ENCODE measurements around the gene GJD3.
A peak's percentile ranks its signal among the peaks of the same experiment; 100 is the strongest.
"Not testable (repeated sequence)": the region's sequence is repeated elsewhere in the genome, so short reads cannot be mapped to it uniquely, and the experiment has no call there.

Gene GJD3

DNA sequence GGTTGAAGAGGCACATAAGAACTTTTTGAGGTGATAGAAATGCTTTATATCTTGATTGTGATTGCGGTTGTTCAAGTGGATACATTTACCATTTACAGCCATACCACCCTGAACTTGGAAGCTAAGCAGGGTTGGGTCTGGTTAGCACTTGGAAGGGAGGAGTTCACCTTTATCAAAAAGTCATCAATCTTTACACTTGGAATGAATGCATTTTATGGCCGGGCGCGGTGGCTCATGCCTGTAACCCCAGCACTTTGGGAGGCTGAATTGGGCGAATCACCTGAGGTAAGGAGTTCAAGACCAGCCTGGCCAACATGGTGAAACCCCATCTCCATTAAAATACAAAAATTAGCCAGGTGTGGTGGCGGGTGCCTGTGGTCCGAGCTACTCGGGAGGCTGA lies 9.5 kb upstream of the GJD3 start:
- Histone ChIP-seq H3K36me3 (ENCODE audit: control insufficient read depth, insufficient read depth, low read length) (no peaks in the 10 kb centered on the region), H3K9ac (ENCODE audit: low read length) (no peak overlapping the region), H2AK5ac (ENCODE audit: low read length) (no peak overlapping the region), H3K4me2 (ENCODE audit: low read length) (no peak overlapping the region), H3K4ac (ENCODE audit: low read depth, low read length) (no peak overlapping the region), H3K23ac (ENCODE audit: low read length) (no peak overlapping the region), H2BK120ac (ENCODE audit: low read depth, low read length) (no peak overlapping the region), H3K27me3 (ENCODE audit: insufficient read depth, low read length, poor library complexity) (no peaks in the 10 kb centered on the region), H3K79me1 (ENCODE audit: low read length) (no peaks in the 10 kb centered on the region), H3K56ac (ENCODE audit: low read length) (no peak overlapping the region), H3K18ac (ENCODE audit: low read length) (no peak overlapping the region), H3K79me2 (ENCODE audit: control insufficient read depth, insufficient read depth, low read length) (no peaks in the 10 kb centered on the region), H3K27ac (ENCODE audit: low read depth, low read length) (no peak overlapping the region), H3K4me3 (ENCODE audit: low read length) (no peak overlapping the region), H4K8ac (ENCODE audit: low read depth, low read length) (no peak overlapping the region), H4K5ac (ENCODE audit: low read length) (no peak overlapping the region), H3K4me1 (ENCODE audit: control insufficient read depth, low read depth, low read length) (no peaks in the 10 kb centered on the region), H2BK15ac (replicated peaks; ENCODE audit: low read depth) (no peak overlapping the region), H2BK5ac (ENCODE audit: low read length) (no peak overlapping the region)
- DNase-seq, result no peak
- WGBS (ENCODE audit: extremely low coverage, insufficient coverage, low lambda C conversion rate), result no CpG with 5 or more reads among the region's 8 CpGs

DNA sequence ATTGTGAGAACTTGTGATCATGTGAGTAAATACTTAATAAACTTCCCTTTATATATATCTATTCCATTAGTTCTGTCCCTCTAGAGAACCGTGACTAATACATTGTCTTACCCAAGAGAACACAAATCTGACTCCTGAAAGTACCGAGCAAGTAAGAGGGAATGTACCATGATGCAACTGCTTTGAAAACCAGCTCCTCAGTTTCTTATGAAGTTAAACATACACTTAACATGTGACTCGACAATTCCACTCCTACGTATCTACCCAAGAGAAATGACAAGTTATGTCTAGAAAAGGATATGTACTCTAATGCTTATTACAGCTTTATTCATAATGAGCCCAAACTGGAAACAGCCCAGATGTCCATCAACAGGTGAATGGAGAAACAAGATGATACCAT lies 8.8 kb upstream of the GJD3 start:
- Histone ChIP-seq H2AK5ac (ENCODE audit: low read length) (no peak overlapping the region), H4K8ac (ENCODE audit: low read depth, low read length) (no peak overlapping the region), H3K27ac (ENCODE audit: low read depth, low read length) (no peak overlapping the region), H2BK5ac (ENCODE audit: low read length) (no peak overlapping the region), H3K23ac (ENCODE audit: low read length) (no peak overlapping the region), H3K79me2 (ENCODE audit: control insufficient read depth, insufficient read depth, low read length) (no peaks in the 10 kb centered on the region), H3K4me1 (ENCODE audit: control insufficient read depth, low read depth, low read length) (no peaks in the 10 kb centered on the region), H3K36me3 (ENCODE audit: control insufficient read depth, insufficient read depth, low read length) (no peaks in the 10 kb centered on the region), H3K56ac (ENCODE audit: low read length) (no peak overlapping the region), H3K79me1 (ENCODE audit: low read length) (no peaks in the 10 kb centered on the region), H3K18ac (ENCODE audit: low read length) (no peak overlapping the region), H4K5ac (ENCODE audit: low read length) (no peak overlapping the region), H3K9ac (ENCODE audit: low read length) (no peak overlapping the region), H2BK120ac (ENCODE audit: low read depth, low read length) (no peak overlapping the region), H3K4me2 (ENCODE audit: low read length) (no peak overlapping the region), H3K4ac (ENCODE audit: low read depth, low read length) (no peak overlapping the region), H2BK15ac (replicated peaks; ENCODE audit: low read depth) (no peak overlapping the region), H3K27me3 (ENCODE audit: insufficient read depth, low read length, poor library complexity) (no peaks in the 10 kb centered on the region), H3K4me3 (ENCODE audit: low read length) (no peak overlapping the region)
- WGBS (ENCODE audit: extremely low coverage, insufficient coverage, low lambda C conversion rate), result no CpG with 5 or more reads among the region's 4 CpGs
- no peak for DNase-seq

DNA sequence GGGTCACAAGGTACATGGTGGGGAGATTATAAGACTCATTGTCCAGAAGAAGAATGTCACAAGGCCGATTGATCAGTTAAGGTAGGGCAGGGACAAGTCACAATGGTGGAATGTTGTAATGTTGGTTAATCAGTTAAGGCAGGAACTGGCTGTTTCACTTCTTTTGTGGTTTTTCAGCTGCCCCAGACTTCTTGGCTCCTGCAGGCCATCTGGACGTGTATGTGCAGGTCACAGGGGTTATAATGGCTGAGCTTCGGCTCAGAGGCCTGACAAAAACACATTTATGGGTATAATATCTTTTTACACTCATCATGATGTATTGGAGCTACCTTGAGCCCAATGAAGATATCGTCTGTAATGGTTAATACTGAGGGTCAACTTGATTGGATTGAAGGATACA lies 8.1 kb upstream of the GJD3 start:
- H3K4me1 ChIP-seq (ENCODE audit: control insufficient read depth, low read depth, low read length); DNase-seq; H3K18ac ChIP-seq (ENCODE audit: low read length); H3K27ac ChIP-seq (ENCODE audit: low read depth, low read length); H3K4me3 ChIP-seq (ENCODE audit: low read length); H3K23ac ChIP-seq (ENCODE audit: low read length); H3K4ac ChIP-seq (ENCODE audit: low read depth, low read length); H3K27me3 ChIP-seq (ENCODE audit: insufficient read depth, low read length, poor library complexity); H4K5ac ChIP-seq (ENCODE audit: low read length); H3K56ac ChIP-seq (ENCODE audit: low read length); H2BK120ac ChIP-seq (ENCODE audit: low read depth, low read length); H2AK5ac ChIP-seq (ENCODE audit: low read length); H3K79me2 ChIP-seq (ENCODE audit: control insufficient read depth, insufficient read depth, low read length); H2BK5ac ChIP-seq (ENCODE audit: low read length); H3K4me2 ChIP-seq (ENCODE audit: low read length); H3K79me1 ChIP-seq (ENCODE audit: low read length); H3K9ac ChIP-seq (ENCODE audit: low read length); H2BK15ac ChIP-seq (replicated peaks; ENCODE audit: low read depth); H3K36me3 ChIP-seq (ENCODE audit: control insufficient read depth, insufficient read depth, low read length); H4K8ac ChIP-seq (ENCODE audit: low read depth, low read length): not testable (repeated sequence)
- no CpG with 5 or more reads among the region's 4 CpGs for WGBS (ENCODE audit: extremely low coverage, insufficient coverage, low lambda C conversion rate)

DNA sequence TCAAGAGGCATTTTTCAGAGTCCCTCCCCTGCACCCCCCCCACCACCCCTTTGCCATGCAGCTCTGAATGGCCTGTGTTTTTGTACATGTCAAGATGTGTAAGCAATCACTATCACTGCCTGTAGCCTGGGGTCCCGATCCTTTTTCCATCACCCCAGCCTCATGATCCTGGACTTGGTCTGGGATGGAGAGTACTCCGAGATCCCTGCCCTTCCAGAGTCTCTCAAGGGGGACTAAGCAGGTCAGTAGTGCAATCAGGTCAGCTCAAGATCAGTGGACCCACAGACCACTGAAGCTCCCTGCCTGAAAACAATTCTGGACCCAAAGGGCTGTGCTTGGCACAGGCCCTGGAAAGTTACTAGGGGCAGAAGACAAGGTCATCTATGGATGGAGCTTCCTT lies 7.5 kb upstream of the GJD3 start:
- Histone ChIP-seq H3K56ac (ENCODE audit: low read length) (no peak overlapping the region), H3K4me2 (ENCODE audit: low read length) (no peak overlapping the region), H3K36me3 (ENCODE audit: control insufficient read depth, insufficient read depth, low read length) (no peaks in the 10 kb centered on the region), H3K18ac (ENCODE audit: low read length) (no peak overlapping the region), H3K4ac (ENCODE audit: low read depth, low read length) (no peak overlapping the region), H4K5ac (ENCODE audit: low read length) (no peak overlapping the region), H2AK5ac (ENCODE audit: low read length) (no peak overlapping the region), H3K4me1 (ENCODE audit: control insufficient read depth, low read depth, low read length) (no peaks in the 10 kb centered on the region), H2BK120ac (ENCODE audit: low read depth, low read length) (no peak overlapping the region), H3K79me1 (ENCODE audit: low read length) (no peaks in the 10 kb centered on the region), H2BK5ac (ENCODE audit: low read length) (no peak overlapping the region), H3K27me3 (ENCODE audit: insufficient read depth, low read length, poor library complexity) (no peaks in the 10 kb centered on the region), H3K4me3 (ENCODE audit: low read length) (no peak overlapping the region), H4K8ac (ENCODE audit: low read depth, low read length) (no peak overlapping the region), H3K79me2 (ENCODE audit: control insufficient read depth, insufficient read depth, low read length) (no peaks in the 10 kb centered on the region), H3K9ac (ENCODE audit: low read length) (no peak overlapping the region), H2BK15ac (replicated peaks; ENCODE audit: low read depth) (no peak overlapping the region), H3K23ac (ENCODE audit: low read length) (no peak overlapping the region), H3K27ac (ENCODE audit: low read depth, low read length) (no peak overlapping the region)
- WGBS (ENCODE audit: extremely low coverage, insufficient coverage, low lambda C conversion rate), result no CpG with 5 or more reads among the region's 2 CpGs
- no peak for DNase-seq

DNA sequence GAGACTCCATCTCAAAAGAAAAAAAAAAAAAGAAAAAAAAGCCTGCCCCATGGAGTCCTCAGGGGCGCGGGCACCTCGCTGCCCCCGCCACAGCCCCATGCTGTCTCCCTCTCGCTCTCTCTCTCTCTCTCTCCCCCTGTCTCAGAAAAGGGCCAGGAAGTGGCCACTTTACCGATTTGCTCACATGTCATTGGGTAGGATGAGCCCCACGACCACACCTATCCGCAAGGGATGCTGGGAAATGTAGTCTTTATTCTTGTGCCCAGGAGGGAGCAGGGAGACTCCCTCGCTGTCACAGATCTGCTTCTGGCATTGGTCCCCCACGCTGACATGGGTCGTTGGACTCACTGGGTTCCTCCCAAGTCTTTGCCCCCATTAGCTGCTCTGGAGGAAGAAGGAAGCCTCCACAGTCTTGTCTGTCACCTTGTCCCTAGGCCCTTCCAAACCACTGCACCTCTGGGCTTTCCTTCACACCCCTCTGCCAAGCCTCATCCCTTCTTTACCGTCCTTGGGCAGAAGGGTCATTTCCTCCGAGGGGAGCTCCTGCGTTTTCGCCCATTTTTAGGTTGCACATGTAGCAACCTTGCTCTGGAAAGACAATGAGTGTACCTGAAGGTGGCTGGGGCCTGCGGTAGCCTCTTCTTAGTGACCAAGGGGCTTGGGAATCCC lies 6.9 kb upstream of the GJD3 start:
- no peak overlapping the region for H3K18ac ChIP-seq (ENCODE audit: low read length)
- no peak overlapping the region for H2BK15ac ChIP-seq (replicated peaks; ENCODE audit: low read depth)
- no peaks in the 10 kb centered on the region for H3K27me3 ChIP-seq (ENCODE audit: insufficient read depth, low read length, poor library complexity)
- H3K4me1 ChIP-seq (ENCODE audit: control insufficient read depth, low read depth, low read length), result no peaks in the 10 kb centered on the region
- no peak overlapping the region for H3K4me2 ChIP-seq (ENCODE audit: low read length)
- no peak overlapping the region for H4K5ac ChIP-seq (ENCODE audit: low read length)
- H3K79me1 ChIP-seq (ENCODE audit: low read length), result no peaks in the 10 kb centered on the region
- H3K4me3 ChIP-seq (ENCODE audit: low read length), result no peak overlapping the region
- no peak overlapping the region for H2BK5ac ChIP-seq (ENCODE audit: low read length)
- no peak overlapping the region for H2BK120ac ChIP-seq (ENCODE audit: low read depth, low read length)
- no peak overlapping the region for H3K56ac ChIP-seq (ENCODE audit: low read length)
- no peaks in the 10 kb centered on the region for H3K79me2 ChIP-seq (ENCODE audit: control insufficient read depth, insufficient read depth, low read length)
- H3K4ac ChIP-seq (ENCODE audit: low read depth, low read length), result no peak overlapping the region
- no peak overlapping the region for H3K23ac ChIP-seq (ENCODE audit: low read length)
- no peak overlapping the region for H2AK5ac ChIP-seq (ENCODE audit: low read length)
- no peak overlapping the region for H3K27ac ChIP-seq (ENCODE audit: low read depth, low read length)
- no peaks in the 10 kb centered on the region for H3K36me3 ChIP-seq (ENCODE audit: control insufficient read depth, insufficient read depth, low read length)
- H3K9ac ChIP-seq (ENCODE audit: low read length), result no peak overlapping the region
- peak; percentile 78 for DNase-seq
- WGBS (ENCODE audit: extremely low coverage, insufficient coverage, low lambda C conversion rate), result no CpG with 5 or more reads among the region's 16 CpGs
- H4K8ac ChIP-seq (ENCODE audit: low read depth, low read length), result no peak overlapping the region

DNA sequence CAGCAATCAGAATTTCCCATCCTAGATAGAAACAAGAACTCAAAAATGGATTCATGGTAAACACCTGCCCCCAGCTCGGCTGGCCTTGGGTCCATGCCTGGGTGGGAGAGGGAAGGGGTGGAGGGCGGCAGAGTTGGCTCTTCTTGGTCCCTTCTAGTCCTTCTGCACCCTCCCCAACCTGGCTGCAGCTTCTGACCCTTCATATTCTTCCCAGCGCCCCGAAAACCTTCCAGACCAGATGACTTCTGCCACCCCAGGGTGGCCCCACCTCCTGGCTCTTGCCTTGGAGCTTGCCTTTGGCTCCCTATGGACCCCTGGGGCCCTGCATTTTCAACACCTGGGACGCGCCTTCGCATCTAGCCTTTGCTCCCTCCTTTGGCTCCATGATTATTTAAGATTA lies 5.4 kb upstream of the GJD3 start:
- no peaks in the 10 kb centered on the region for H3K36me3 ChIP-seq (ENCODE audit: control insufficient read depth, insufficient read depth, low read length)
- no CpG with 5 or more reads among the region's 7 CpGs for WGBS (ENCODE audit: extremely low coverage, insufficient coverage, low lambda C conversion rate)
- H3K18ac ChIP-seq (ENCODE audit: low read length), result no peak overlapping the region
- no peaks in the 10 kb centered on the region for H3K79me2 ChIP-seq (ENCODE audit: control insufficient read depth, insufficient read depth, low read length)
- H3K56ac ChIP-seq (ENCODE audit: low read length), result no peak overlapping the region
- no peak overlapping the region for H4K8ac ChIP-seq (ENCODE audit: low read depth, low read length)
- no peak overlapping the region for H2BK120ac ChIP-seq (ENCODE audit: low read depth, low read length)
- H3K27me3 ChIP-seq (ENCODE audit: insufficient read depth, low read length, poor library complexity), result no peaks in the 10 kb centered on the region
- H3K27ac ChIP-seq (ENCODE audit: low read depth, low read length), result no peak overlapping the region
- no peaks in the 10 kb centered on the region for H3K79me1 ChIP-seq (ENCODE audit: low read length)
- no peak overlapping the region for H2BK15ac ChIP-seq (replicated peaks; ENCODE audit: low read depth)
- no peak overlapping the region for H3K4ac ChIP-seq (ENCODE audit: low read depth, low read length)
- DNase-seq, result no peak
- no peak overlapping the region for H3K4me3 ChIP-seq (ENCODE audit: low read length)
- H3K23ac ChIP-seq (ENCODE audit: low read length), result no peak overlapping the region
- no peaks in the 10 kb centered on the region for H3K4me1 ChIP-seq (ENCODE audit: control insufficient read depth, low read depth, low read length)
- H4K5ac ChIP-seq (ENCODE audit: low read length), result no peak overlapping the region
- no peak overlapping the region for H3K4me2 ChIP-seq (ENCODE audit: low read length)
- no peak overlapping the region for H3K9ac ChIP-seq (ENCODE audit: low read length)
- no peak overlapping the region for H2BK5ac ChIP-seq (ENCODE audit: low read length)
- no peak overlapping the region for H2AK5ac ChIP-seq (ENCODE audit: low read length)

Measured in mesendoderm (in vitro differentiated cells).